Sigmoid colon (tissue), 7 donors: ENCODE data around the gene CLN6. TPM values are rescaled to one million over a fixed set of nuclear protein-coding genes. Genes with fewer than 3 reads are reported as not detected.
"Not testable (repeated sequence)": the region's sequence is repeated elsewhere in the genome, so short reads cannot be mapped to it uniquely, and the experiment has no call there.

Experiments used
- DNase-seq: peaks from one replicate; pipeline ENCODE4 v3.0.0-alpha.2; 2019
- H3K27ac ChIP-seq, 4 donors: fragments of 200-600 bp; sonication (generic); one replicate each; pipeline ENCODE4 v1.5.1; 2016 to 2019; ENCODE audit warnings: mild to moderate bottlenecking in 1 of 4
- H3K27me3 ChIP-seq, 3 donors: fragments of 200-600 bp; sonication (generic); one replicate each; pipeline ENCODE4 v1.5.1; 2019; ENCODE audit warnings: mild to moderate bottlenecking in 1 of 3
- H3K36me3 ChIP-seq, 4 donors: fragments of 200-600 bp; sonication (generic); one replicate each; pipeline ENCODE4 v1.5.1; 2016 to 2019
- H3K4me1 ChIP-seq, 4 donors: fragments of 200-600 bp; sonication (generic); one replicate each; pipeline ENCODE4 v1.5.1; 2017 to 2019
- H3K4me3 ChIP-seq, 4 donors: fragments of 200-600 bp; sonication (generic); one replicate each; pipeline ENCODE4 v1.5.1; 2017 to 2019; ENCODE audit warnings: mild to moderate bottlenecking in 2 of 4, moderate library complexity in 1 of 4
- H3K9me3 ChIP-seq, 4 donors: fragments of 200-600 bp in 3 of 4; sonication (generic) in 3 of 4; one replicate each; pipeline versions ENCODE4 v1.5.1 to v1.6.1; 2013 to 2019
- EP300 ChIP-seq, 4 donors: sonication (generic); formaldehyde crosslinking; IDR thresholded peaks; one replicate each; pipeline ENCODE4 v1.6.1; 2017; ENCODE audit warnings: antibody characterized with exemption in 4 of 4
- POLR2A ChIP-seq, 2 donors: fragments of 450-650 bp; IDR thresholded peaks; one replicate each; pipeline ENCODE4 v1.6.1; 2016; ENCODE audit warnings: antibody characterized with exemption in 2 of 2, mild to moderate bottlenecking in 2 of 2, moderate library complexity in 2 of 2
- POLR2AphosphoS5 ChIP-seq, 4 donors: sonication (generic); formaldehyde crosslinking; IDR thresholded peaks; one replicate each; pipeline ENCODE4 v1.6.1; 2017; ENCODE audit warnings: antibody characterized with exemption in 4 of 4
- WGBS, 2 donors: extraction: QIAGEN DNeasy Blood & Tissue Kit; methylation state at CpG; one replicate each; pipeline ENCODE4 v1.1.7; 2013; 5-methylcytosine and 5-hydroxymethylcytosine counted together
- intact Hi-C: fragments of 100-400 bp; cut with DNase I; formaldehyde crosslinking; loops from one replicate; pipeline ENCODE4 v1.15.1; 2023
- polyA plus RNA-seq, 3 donors: library from polyadenylated mRNA; stranded (reverse); fragments of 200-250 nt; gene quantifications; one replicate each; pipeline ENCODE4 v1.2.3, GENCODE V29; 2013
- total RNA-seq, 4 donors: library from RNA; depleted of rRNA; stranded (reverse); fragments of >200 nt; gene quantifications; one replicate each; pipeline ENCODE4 v1.1.0, GENCODE V29; 2016
- TF ChIP-seq, protein P1 (sequence below), 4 experiments: fragments of 450-650 bp in 3 of 4; fragments of 200-600 bp in 1 of 4; IDR thresholded peaks; one replicate each; pipeline ENCODE4 v1.5.1; 2016 to 2019; ENCODE audit warnings: antibody characterized with exemption in 4 of 4, mild to moderate bottlenecking in 3 of 4, moderate library complexity in 2 of 4
- donor health status: healthy with polysubstance abuse.
- donor health status: Bipolar disorder and iron deficiency.
- donor health status: healthy.

The CLN6 gene
- total and polyA plus RNA-seq, 7 donors, result 5.4 to 43.3 (median 10.4) TPM

DNA sequence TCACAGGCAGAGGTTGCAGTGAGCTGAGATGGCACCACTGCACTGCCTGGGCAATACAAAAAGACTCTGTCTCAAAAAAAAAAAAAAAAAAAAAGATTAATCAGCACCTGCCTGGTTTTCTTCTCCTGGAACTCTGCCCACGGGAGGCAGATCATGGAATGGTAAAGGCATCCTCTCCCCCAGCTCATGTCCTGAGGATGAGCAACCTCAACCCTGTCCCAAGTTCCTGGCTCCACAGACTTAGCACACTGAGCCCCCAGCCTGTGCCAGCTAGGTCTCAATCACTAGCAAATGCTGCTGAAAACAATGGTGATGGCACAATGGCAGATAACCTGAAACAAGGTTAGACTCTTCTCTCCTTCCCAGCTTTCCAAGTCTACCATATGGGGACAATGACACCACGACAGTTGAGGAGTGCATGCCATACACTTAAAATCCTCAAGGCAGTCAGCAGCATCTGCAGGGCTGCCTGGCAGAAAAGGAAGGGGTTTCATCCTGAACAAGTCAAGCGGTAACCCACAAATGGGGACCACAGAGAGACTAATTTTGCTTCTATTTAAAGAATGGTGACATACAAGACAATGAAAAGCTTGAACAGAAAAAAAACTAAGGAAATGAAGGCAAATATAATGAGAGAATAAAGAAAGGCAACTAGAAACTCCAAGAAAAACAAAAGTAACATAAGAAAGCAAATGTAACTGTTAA is 4.8 kb downstream of the CLN6 start:
- Histone ChIP-seq H3K36me3 (no peaks in the 10 kb centered on the region), H3K9me3 (no peaks in the 10 kb centered on the region), H3K4me1 (peaks cover 0 to 18% (median 16%) of the 10 kb centered on the region in 4 donors), H3K27ac (no peak overlapping the region), H3K27me3 (no peaks in the 10 kb centered on the region), H3K4me3 (no peak overlapping the region)
- intact Hi-C loops, result no loop called here
- DNase-seq, result no peak
- 58 to 79% methylated on average over 3 of the region's 3 CpGs for WGBS, 2 donors
- TF ChIP-seq, protein P1, sequence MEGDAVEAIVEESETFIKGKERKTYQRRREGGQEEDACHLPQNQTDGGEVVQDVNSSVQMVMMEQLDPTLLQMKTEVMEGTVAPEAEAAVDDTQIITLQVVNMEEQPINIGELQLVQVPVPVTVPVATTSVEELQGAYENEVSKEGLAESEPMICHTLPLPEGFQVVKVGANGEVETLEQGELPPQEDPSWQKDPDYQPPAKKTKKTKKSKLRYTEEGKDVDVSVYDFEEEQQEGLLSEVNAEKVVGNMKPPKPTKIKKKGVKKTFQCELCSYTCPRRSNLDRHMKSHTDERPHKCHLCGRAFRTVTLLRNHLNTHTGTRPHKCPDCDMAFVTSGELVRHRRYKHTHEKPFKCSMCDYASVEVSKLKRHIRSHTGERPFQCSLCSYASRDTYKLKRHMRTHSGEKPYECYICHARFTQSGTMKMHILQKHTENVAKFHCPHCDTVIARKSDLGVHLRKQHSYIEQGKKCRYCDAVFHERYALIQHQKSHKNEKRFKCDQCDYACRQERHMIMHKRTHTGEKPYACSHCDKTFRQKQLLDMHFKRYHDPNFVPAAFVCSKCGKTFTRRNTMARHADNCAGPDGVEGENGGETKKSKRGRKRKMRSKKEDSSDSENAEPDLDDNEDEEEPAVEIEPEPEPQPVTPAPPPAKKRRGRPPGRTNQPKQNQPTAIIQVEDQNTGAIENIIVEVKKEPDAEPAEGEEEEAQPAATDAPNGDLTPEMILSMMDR (IDR thresholded peaks at IDR 0.05), result no peak
- TF ChIP-seq POLR2A (IDR thresholded peaks at IDR 0.05), result no peak
- no peak for TF ChIP-seq EP300 (IDR thresholded peaks at IDR 0.05)
- TF ChIP-seq POLR2AphosphoS5 (IDR thresholded peaks at IDR 0.05), result no peak

DNA sequence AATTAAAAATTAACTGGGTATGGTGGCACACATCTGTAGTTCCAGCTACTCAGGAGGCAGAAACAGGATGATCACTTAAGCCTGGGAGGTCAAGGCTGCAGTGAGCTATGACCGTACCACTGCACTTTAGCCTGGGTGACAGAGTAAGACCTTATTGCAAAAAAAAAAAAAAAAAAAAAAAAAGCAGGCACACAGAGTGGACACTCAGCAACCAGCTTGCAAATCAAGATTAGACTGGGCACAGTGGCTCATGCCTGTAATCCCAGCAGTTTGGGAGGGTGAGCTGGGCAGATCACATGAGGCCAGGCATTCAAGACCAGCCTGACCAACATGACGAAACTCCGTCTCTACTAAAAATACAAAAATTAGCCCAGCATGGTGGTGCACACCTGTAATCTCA is 5.4 kb downstream of the CLN6 start:
- Histone ChIP-seq H3K27me3 (no peaks in the 10 kb centered on the region), H3K9me3 (no peaks in the 10 kb centered on the region), H3K27ac (no peak overlapping the region), H3K4me3 (no peak overlapping the region), H3K4me1 (peaks cover 0 to 18% (median 16%) of the 10 kb centered on the region in 4 donors), H3K36me3 (no peaks in the 10 kb centered on the region)
- TF ChIP-seq EP300 (IDR thresholded peaks at IDR 0.05) (no peak), POLR2AphosphoS5 (IDR thresholded peaks at IDR 0.05) (no peak), POLR2A (IDR thresholded peaks at IDR 0.05) (no peak)
- TF ChIP-seq, protein P1 (IDR thresholded peaks at IDR 0.05), result no peak
- 63 to 77% methylated on average over 3 of the region's 3 CpGs for WGBS, 2 donors
- intact Hi-C loops, result no loop called here
- DNase-seq, result no peak

DNA sequence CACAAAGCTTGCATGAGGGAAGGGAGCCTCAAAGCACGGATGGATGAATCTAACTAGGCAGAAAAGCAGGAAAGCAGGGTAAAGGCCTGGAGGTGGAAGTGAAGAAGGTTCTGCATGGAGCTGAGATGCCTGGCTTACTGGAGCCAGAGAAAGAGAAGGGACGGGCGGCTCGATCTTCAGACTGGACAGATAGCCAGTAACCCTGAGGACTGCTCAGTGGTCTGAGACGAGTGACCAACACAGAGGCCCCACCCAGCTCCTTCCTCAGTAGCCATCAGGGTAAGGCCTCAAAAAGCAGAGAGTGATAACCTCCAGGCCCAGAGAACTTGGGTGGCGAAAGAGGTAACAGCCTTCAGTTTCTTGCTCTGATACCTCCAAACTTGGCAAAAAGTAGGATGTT is 6.4 kb downstream of the CLN6 start:
- peaks cover 0 to 10% (median 7%) of the 10 kb centered on the region in 4 donors for H3K4me1 ChIP-seq
- DNase-seq, result no peak
- 93 to 97% methylated on average over 6 of the region's 6 CpGs for WGBS, 2 donors
- H3K36me3 ChIP-seq, result no peaks in the 10 kb centered on the region
- H3K9me3 ChIP-seq, result no peaks in the 10 kb centered on the region
- no peak overlapping the region for H3K4me3 ChIP-seq
- H3K27ac ChIP-seq, result no peak overlapping the region
- intact Hi-C loops, result no loop called here
- H3K27me3 ChIP-seq, result no peaks in the 10 kb centered on the region
- TF ChIP-seq POLR2A (IDR thresholded peaks at IDR 0.05) (no peak), POLR2AphosphoS5 (IDR thresholded peaks at IDR 0.05) (no peak), EP300 (IDR thresholded peaks at IDR 0.05) (no peak)
- TF ChIP-seq, protein P1 (IDR thresholded peaks at IDR 0.05), result no peak

DNA sequence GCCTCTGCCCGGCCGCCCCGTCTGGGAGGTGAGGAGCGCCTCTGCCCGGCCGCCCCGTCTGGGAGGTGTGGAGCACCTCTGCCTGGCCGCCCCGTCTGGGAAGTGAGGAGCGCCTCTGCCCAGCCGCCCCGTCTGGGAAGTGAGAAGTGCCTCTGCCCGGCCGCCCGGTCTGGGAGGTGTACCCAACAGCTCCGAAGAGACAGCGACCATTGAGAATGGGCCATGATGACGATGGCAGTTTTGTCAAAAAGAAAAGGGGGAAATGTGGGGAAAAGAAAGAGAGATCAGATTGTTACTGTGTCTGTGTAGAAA is 7.1 kb downstream of the CLN6 start:
- H3K4me3 ChIP-seq, H3K36me3 ChIP-seq, H3K4me1 ChIP-seq, H3K27me3 ChIP-seq, H3K27ac ChIP-seq, H3K9me3 ChIP-seq, DNase-seq, intact Hi-C loops: not testable (repeated sequence)
- 92 to 95% methylated on average over 18 of the region's 18 CpGs for WGBS, 2 donors

DNA sequence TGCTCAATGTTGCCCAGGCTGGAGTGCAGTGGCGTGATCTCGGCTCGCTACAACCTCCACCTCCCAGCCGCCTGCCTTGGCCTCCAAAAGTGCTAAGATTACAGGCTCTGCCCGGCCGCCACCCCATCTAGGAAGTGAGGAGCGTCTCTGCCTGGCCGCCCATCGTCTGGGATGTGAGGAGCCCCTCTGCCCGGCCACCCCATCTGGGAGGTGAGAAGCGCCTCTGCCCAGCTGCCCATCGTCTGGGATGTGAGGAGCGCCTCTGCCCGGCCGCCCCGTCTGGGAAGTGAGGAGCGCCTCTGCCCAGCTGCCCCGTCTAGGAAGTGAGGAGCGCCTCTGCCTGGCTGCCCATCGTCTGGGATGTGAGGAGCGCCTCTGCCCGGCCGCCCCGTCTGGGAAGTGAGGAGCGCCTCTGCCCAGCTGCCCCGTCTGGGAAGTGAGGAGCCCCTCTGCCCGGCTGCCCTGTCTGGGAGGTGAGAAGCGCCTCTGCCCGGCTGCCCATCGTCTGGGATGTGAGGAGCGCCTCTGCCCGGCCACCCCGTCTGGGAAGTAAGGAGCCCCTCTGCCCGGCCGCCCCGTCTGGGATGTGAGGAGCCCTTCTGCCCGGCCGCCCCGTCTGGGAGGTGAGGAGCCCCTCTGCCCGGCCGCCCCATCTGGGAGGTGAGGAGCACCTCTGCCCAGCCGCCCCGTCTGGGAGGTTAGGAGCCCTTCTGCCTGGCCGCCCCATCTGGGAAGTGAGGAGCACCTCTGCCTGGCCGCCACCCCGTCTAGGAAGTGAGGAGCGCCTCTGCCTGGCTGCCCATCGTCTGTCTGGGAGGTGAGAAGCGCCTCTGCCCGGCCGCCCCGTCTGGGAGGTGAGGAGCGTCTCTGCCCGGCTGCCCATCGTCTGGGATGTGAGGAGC is 7.7 kb downstream of the CLN6 start:
- intact Hi-C loops, H3K4me3 ChIP-seq, H3K27me3 ChIP-seq, H3K27ac ChIP-seq, H3K4me1 ChIP-seq, H3K9me3 ChIP-seq: not testable (repeated sequence)
- WGBS, 2 donors, result 88 to 92% methylated on average over 55 of the region's 55 CpGs
- peak; percentile 57 for DNase-seq
- peaks cover 0 to 12% (median 0%) of the 10 kb centered on the region in 4 donors for H3K36me3 ChIP-seq
